SK-N-SH (cell line): ENCODE results near the gene DHPS. TPM values are rescaled to one million over a fixed set of nuclear protein-coding genes. Genes with fewer than 3 reads are reported as not detected.
"Not testable (repeated sequence)": the region's sequence is repeated elsewhere in the genome, so short reads cannot be mapped to it uniquely, and the experiment has no call there.

Experiments
- CTCF ChIA-PET: fragments of 300-600, 350-600 bp; formaldehyde crosslinking; extraction: SDS; loops from one replicate; lab custom pipeline; 2021; lab: Yijun Ruan, JAX
- POLR2A ChIA-PET: fragments of 350-600 bp; sonication (Branson Sonifier 250); formaldehyde crosslinking; extraction: SDS; loops from one replicate; lab custom pipeline; 2020; ENCODE audit warnings: antibody characterized with exemption, inconsistent platforms; lab: Yijun Ruan, JAX
- DNase-seq: peaks from one replicate; pipeline ENCODE4 v3.0.0; 2012
- H2AFZ ChIP-seq: fragments of 200-600 bp; sonication (generic); 2 replicates; pipeline ENCODE4 v1.8.1; 2016; ENCODE audit warnings: antibody characterized with exemption, mild to moderate bottlenecking, low read depth
- H3F3A ChIP-seq: fragments of 200-600 bp; sonication (generic); replicated peaks from 2 replicates; pipeline ENCODE3; 2016; ENCODE audit warnings: antibody characterized with exemption, mild to moderate bottlenecking; ENCODE audit not compliant: insufficient read depth
- H3K27ac ChIP-seq, 2 experiments: fragments of 200-500 bp in 1 of 2; fragments of 200-600 bp in 1 of 2; sonication (Bioruptor generic) in 1 of 2; sonication (generic), shearing (Covaris generic) in 1 of 2; 2 replicates each; pipeline versions ENCODE4 v1.5.1 to v1.6.1; 2014 to 2016; ENCODE audit warnings: low read depth in 2 of 2, inconsistent platforms in 1 of 2, low read length in 1 of 2, mild to moderate bottlenecking in 1 of 2, mixed read lengths in 1 of 2
- H3K27me3 ChIP-seq: fragments of 200-600 bp; sonication (generic), shearing (Covaris generic); 2 replicates; pipeline ENCODE4 v1.6.1; 2016; ENCODE audit warnings: mixed run types; ENCODE audit not compliant: insufficient read depth
- H3K36me3 ChIP-seq, 2 experiments: fragments of 200-500 bp in 1 of 2; fragments of 200-600 bp in 1 of 2; sonication (Bioruptor generic) in 1 of 2; sonication (generic) in 1 of 2; replicated peaks in 1 of 2; 2 replicates each; pipeline versions ENCODE3 to v1.5.1; 2014 to 2016; ENCODE audit warnings: low read length in 1 of 2, mild to moderate bottlenecking in 1 of 2; ENCODE audit not compliant: insufficient read depth in 2 of 2, control insufficient read depth in 1 of 2
- H3K4me1 ChIP-seq, 2 experiments: fragments of 200-500 bp in 1 of 2; fragments of 200-600 bp in 1 of 2; sonication (Bioruptor generic) in 1 of 2; sonication (generic), shearing (Covaris generic) in 1 of 2; 2 replicates each; pipeline versions ENCODE4 v1.5.1 to v1.6.1; 2014 to 2016; ENCODE audit warnings: low read depth in 1 of 2, low read length in 1 of 2, mixed run types in 1 of 2; ENCODE audit not compliant: insufficient read depth in 2 of 2, control insufficient read depth in 1 of 2
- H3K4me2 ChIP-seq: fragments of 200-600 bp; sonication (generic), shearing (Covaris generic); 2 replicates; pipeline ENCODE4 v1.6.1; 2017; ENCODE audit warnings: mixed run types
- H3K4me3 ChIP-seq, 2 experiments: fragments of 200-500 bp in 1 of 2; fragments of 200-600 bp in 1 of 2; sonication (Bioruptor generic) in 1 of 2; sonication (generic), shearing (Covaris generic) in 1 of 2; 2 replicates each; pipeline versions ENCODE4 v1.5.1 to v1.8.1; 2014 to 2016; ENCODE audit warnings: low read depth in 2 of 2, inconsistent platforms in 1 of 2, low read length in 1 of 2, mild to moderate bottlenecking in 1 of 2, mixed read lengths in 1 of 2, moderate library complexity in 1 of 2
- H3K79me2 ChIP-seq: fragments of 200-600 bp; sonication (generic); 2 replicates; pipeline ENCODE4 v1.8.1; 2017; ENCODE audit warnings: mild to moderate bottlenecking; ENCODE audit not compliant: insufficient read depth
- H3K9ac ChIP-seq: fragments of 200-600 bp; sonication (generic); 2 replicates; pipeline ENCODE4 v1.6.1; 2017; ENCODE audit warnings: mixed run types
- H3K9me2 ChIP-seq: fragments of 200-600 bp; sonication (generic); 2 replicates; pipeline ENCODE4 v1.6.1; 2017; ENCODE audit warnings: mixed run types
- H3K9me3 ChIP-seq: fragments of 200-600 bp; sonication (generic); 2 replicates; pipeline ENCODE4 v1.6.1; 2017; ENCODE audit warnings: mixed run types, mild to moderate bottlenecking, moderate library complexity
- H4K20me1 ChIP-seq: fragments of 200-600 bp; sonication (generic); 2 replicates; pipeline ENCODE4 v1.6.1; 2017; ENCODE audit warnings: mild to moderate bottlenecking, mixed run types; ENCODE audit not compliant: insufficient read depth
- CHD2 ChIP-seq: fragments of 150-350 bp; IDR thresholded peaks from 2 replicates; pipeline ENCODE4 v1.6.1; 2018; ENCODE audit warnings: low read length; ENCODE audit not compliant: partially characterized antibody
- EZH2phosphoT487 ChIP-seq: fragments of 200-600 bp; sonication (generic); IDR thresholded peaks from 2 replicates; pipeline ENCODE4 v1.6.1; 2017; ENCODE audit warnings: low read depth, mixed run types, mild to moderate bottlenecking, antibody characterized with exemption, moderate library complexity, borderline replicate concordance
- FOSL2 ChIP-seq: IDR thresholded peaks from 2 replicates; pipeline ENCODE4 v1.4.0; 2012; ENCODE audit warnings: low read depth, mild to moderate bottlenecking, moderate library complexity, borderline replicate concordance
- GATA2 ChIP-seq: sonication (generic); formaldehyde crosslinking; IDR thresholded peaks from 2 replicates; pipeline ENCODE4 v1.5.0; 2020; ENCODE audit warnings: mild to moderate bottlenecking, missing genetic modification reagents
- JUND ChIP-seq: IDR thresholded peaks from 2 replicates; pipeline ENCODE4 v1.4.0; 2012
- MXI1 ChIP-seq: IDR thresholded peaks from 2 replicates; pipeline ENCODE4 v1.6.1; 2012; ENCODE audit warnings: mild to moderate bottlenecking, low read depth, low read length, improper control_type of control experiment
- POLR2AphosphoS5 ChIP-seq: IDR thresholded peaks from 2 replicates; pipeline ENCODE4 v1.6.1; 2012; ENCODE audit warnings: low read depth, low read length
- RFX5 ChIP-seq: IDR thresholded peaks from 2 replicates; pipeline ENCODE4 v1.6.1; 2012; ENCODE audit warnings: mild to moderate bottlenecking, improper control_type of control experiment, low read length
- SMC3 ChIP-seq: IDR thresholded peaks from 2 replicates; pipeline ENCODE4 v1.6.1; 2012; ENCODE audit warnings: low read depth, low read length, improper control_type of control experiment
- TAF1 ChIP-seq: IDR thresholded peaks from 2 replicates; pipeline ENCODE4 v1.6.1; 2012; ENCODE audit warnings: low read depth, mild to moderate bottlenecking, low read length, moderate library complexity, borderline replicate concordance
- WGBS: methylation state at CpG from one replicate; pipeline ENCODE4 v1.1.6; 2017; ENCODE audit warnings: low lambda C conversion rate; 5-methylcytosine and 5-hydroxymethylcytosine counted together
- polyA plus RNA-seq, 3 experiments: library from polyadenylated mRNA; depleted of rRNA; stranded (reverse); fragments of >200 nt; gene quantifications; 2 replicates each; pipeline ENCODE4 v1.2.3, GENCODE V29; 2012
- TF ChIP-seq, protein P1 (sequence below): fragments of 150-350 bp; IDR thresholded peaks from 2 replicates; pipeline ENCODE4 v1.6.1; 2017; ENCODE audit warnings: antibody characterized with exemption, low read length, low read depth, borderline replicate concordance

DHPS gene
- polyA plus RNA-seq, 1 of the 3 experiments (the other 2 are of a cell fraction), result 179 TPM

DNA sequence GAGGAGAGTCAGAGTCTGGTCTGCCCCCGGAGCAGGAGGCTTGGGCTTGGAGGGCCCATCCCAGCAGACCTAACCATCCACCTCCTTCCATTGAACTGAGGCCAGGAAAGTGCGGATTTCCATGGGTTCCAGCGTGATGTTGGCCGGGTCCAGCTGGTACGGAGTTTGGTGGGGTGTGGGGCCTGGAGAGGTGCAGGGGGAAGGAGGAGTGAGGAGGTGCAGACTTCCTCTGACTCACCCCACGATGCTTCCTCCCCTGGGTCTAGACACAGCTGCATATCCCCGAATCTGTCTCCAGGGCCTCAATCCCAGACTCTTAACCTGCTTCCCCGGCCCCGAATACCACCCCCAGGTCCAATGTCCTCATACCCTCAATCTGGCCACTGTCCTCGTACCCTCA is 35.1 kb downstream of the DHPS start (continued):
- TF ChIP-seq CHD2, result no peak

GRCh38 chr19:12643716-12644115 is 38.0 kb downstream of the DHPS start:
- H3K4me1 ChIP-seq, result peaks cover 0 to 13% of the 10 kb centered on the region in 2 experiments; a peak in 1 of 4 replicates

DNA sequence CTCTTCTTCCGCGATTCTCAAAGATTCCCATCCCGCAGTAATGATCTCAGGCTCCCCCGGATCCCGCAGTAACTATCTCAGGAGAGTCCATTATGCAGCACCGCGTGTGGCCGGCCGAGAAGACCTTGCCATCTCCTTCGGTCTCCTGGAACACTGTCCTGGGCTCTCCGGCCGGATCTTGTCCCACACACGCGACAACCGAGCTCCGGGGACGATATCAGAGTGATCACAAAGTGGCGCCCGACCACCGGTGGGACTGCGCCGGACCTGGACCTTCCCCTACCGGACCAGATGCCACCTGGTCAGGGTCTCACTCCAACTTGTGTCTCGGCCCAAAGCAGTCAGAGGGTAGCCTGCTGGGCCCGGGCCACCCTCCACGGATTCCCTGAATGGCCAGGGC is 39.2 kb downstream of the DHPS start:
- ChIA-PET CTCF (interaction anchor here (0.8 to 1.9 kb wide), 2 partner anchors 29 to 845 kb away, joined by 3 to 8 read pairs; no protein-coding TSS in a partner anchor), POLR2A (no interaction called here)
- Histone ChIP-seq H3K27ac (no peak overlapping the region), H3K9ac (no peak overlapping the region), H3K36me3 (no peaks in the 10 kb centered on the region), H3K9me3 (no peaks in the 10 kb centered on the region), H2AFZ (no peak overlapping the region), H3F3A (no peaks in the 10 kb centered on the region), H3K79me2 (no peaks in the 10 kb centered on the region), H3K9me2 (no peaks in the 10 kb centered on the region), H3K4me2 (no peak overlapping the region), H3K4me3 (no peak overlapping the region), H3K27me3 (no peaks in the 10 kb centered on the region), H4K20me1 (no peaks in the 10 kb centered on the region), H3K4me1 (peaks cover 0 to 5% of the 10 kb centered on the region in 2 experiments; a peak in 1 of 4 replicates)
- TF ChIP-seq RFX5, result no peak
- TF ChIP-seq FOSL2, result no peak
- TF ChIP-seq JUND, result no peak
- TF ChIP-seq MXI1, result no peak
- TF ChIP-seq POLR2AphosphoS5, result no peak
- TF ChIP-seq TAF1, result no peak
- TF ChIP-seq GATA2 (CRISPR knock-in tag), result no peak
- TF ChIP-seq SMC3, result no peak
- no peak for TF ChIP-seq EZH2phosphoT487
- TF ChIP-seq, protein P1, sequence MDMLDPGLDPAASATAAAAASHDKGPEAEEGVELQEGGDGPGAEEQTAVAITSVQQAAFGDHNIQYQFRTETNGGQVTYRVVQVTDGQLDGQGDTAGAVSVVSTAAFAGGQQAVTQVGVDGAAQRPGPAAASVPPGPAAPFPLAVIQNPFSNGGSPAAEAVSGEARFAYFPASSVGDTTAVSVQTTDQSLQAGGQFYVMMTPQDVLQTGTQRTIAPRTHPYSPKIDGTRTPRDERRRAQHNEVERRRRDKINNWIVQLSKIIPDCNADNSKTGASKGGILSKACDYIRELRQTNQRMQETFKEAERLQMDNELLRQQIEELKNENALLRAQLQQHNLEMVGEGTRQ, result no peak
- DNase-seq, result no peak
- 91% methylated on average over 19 of the region's 26 CpGs for WGBS

More at GRCh38 chr19:12643716-12644115, 38.0 kb downstream of the DHPS start:
- H3K9me2 ChIP-seq, H3K4me3 ChIP-seq, H3K9ac ChIP-seq, DNase-seq, POLR2A ChIA-PET, H3F3A ChIP-seq, H3K9me3 ChIP-seq, H3K4me2 ChIP-seq, H3K36me3 ChIP-seq, H4K20me1 ChIP-seq, H3K27me3 ChIP-seq, H2AFZ ChIP-seq, H3K79me2 ChIP-seq, CTCF ChIA-PET, H3K27ac ChIP-seq: not testable (repeated sequence)
- WGBS, result 94% methylated on average over 14 of the region's 14 CpGs
